ENCODE data around the gene UMODL1.
A peak's percentile ranks its signal among the peaks of the same experiment; 100 is the strongest.
"Not testable (repeated sequence)": the region's sequence is repeated elsewhere in the genome, so short reads cannot be mapped to it uniquely, and the experiment has no call there.

Gene UMODL1

DNA sequence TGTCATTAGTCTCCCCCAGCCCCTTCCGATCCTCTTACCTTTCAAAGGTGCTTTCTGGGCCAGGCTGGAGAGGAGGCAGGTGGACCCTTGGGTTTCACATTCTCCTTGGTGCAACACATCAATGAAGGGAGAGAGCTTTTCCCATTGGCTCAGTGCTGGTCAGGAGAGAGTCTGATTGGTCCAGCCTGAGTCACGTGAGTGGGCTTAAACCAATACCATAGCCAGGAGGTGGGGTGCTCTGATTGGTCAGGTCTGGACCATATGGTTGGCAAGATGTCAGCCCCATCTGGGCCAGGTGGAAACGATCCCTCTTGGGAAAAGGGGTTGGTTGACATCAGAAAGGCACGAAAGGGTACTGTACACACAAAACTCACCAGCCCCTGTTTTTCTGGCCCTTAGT, 103.1 kb downstream of the UMODL1 start:
- Histone ChIP-seq H3K27ac (ENCODE audit: low read depth, low read length) (no peak overlapping the region), H3K9me3 (ENCODE audit: low read length) (no peaks in the 10 kb centered on the region), H3K4me1 (ENCODE audit: insufficient read depth, low read length) (no peaks in the 10 kb centered on the region), H3K9ac (ENCODE audit: low read length) (no peak overlapping the region), H3K4me3 (ENCODE audit: low read depth in 1 of 2, low read length in 2 of 2) (no peak overlapping the region), H3K36me3 (ENCODE audit: insufficient read depth, low read length) (no peaks in the 10 kb centered on the region), H3K27me3 (ENCODE audit: control insufficient read depth in 1 of 2, insufficient read depth in 2 of 2, low read length in 2 of 2) (no peaks in the 10 kb centered on the region)

DNA sequence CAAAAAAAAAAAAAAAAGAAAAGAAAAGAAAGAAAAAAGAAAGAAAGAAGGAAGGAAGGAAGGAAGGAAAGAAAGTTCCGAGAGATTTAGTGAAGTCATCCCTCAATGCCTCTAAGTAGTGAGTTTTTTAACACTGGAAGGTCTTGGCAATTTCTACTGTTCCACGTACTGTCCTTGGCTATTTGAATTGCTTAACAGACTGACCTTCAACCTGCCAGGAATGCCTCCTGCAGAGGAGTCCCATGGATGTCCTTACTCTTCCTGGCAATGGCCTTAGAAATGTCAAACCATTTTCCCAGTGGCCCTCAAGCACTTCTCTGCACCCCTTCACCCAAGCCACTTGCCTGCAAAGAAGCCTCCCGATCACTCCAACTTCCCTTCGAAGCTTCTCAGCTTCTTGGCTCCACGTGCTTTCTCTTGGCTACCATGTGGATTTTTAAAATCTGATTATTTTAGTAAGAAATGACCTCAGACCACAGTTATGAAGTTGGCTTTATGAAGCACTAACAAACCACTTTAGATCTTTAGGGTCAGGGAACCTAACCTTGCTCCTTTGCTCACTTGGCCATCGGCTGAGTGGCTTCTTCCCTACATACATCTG, 104.1 kb downstream of the UMODL1 start:
- Histone ChIP-seq H3K4me3 (ENCODE audit: low read depth in 1 of 2, low read length in 2 of 2) (no peak overlapping the region), H3K9ac (ENCODE audit: low read length) (no peak overlapping the region), H3K4me1 (ENCODE audit: insufficient read depth, low read length) (no peaks in the 10 kb centered on the region), H3K36me3 (ENCODE audit: insufficient read depth, low read length) (no peaks in the 10 kb centered on the region), H3K9me3 (ENCODE audit: low read length) (no peaks in the 10 kb centered on the region), H3K27ac (ENCODE audit: low read depth, low read length) (no peak overlapping the region), H3K27me3 (ENCODE audit: control insufficient read depth in 1 of 2, insufficient read depth in 2 of 2, low read length in 2 of 2) (no peaks in the 10 kb centered on the region)

DNA sequence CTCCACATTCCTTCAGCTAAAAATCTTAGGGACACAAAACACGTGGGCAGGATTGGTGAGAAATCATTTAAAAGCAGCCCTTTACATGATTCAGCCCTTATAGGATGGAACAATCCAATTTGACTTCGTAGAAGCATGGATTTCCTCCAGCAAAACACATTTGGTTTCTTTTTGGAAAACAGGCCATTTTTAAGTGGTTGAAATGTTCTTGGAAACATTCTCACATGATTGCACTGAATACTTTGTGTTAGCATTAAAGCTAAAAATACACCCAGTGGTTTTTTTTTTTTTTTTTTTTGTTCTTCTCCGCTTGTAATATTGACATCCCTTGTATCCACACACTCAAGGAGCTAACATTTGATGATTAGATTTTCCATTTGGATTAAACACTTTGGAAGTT, 105.7 kb downstream of the UMODL1 start:
- H3K4me1 ChIP-seq (ENCODE audit: insufficient read depth, low read length) = no peaks in the 10 kb centered on the region
- H3K27ac ChIP-seq (ENCODE audit: low read depth, low read length) = no peak overlapping the region
- H3K27me3 ChIP-seq (ENCODE audit: control insufficient read depth in 1 of 2, insufficient read depth in 2 of 2, low read length in 2 of 2) = no peaks in the 10 kb centered on the region
- no peaks in the 10 kb centered on the region for H3K36me3 ChIP-seq (ENCODE audit: insufficient read depth, low read length)
- no peak overlapping the region for H3K9ac ChIP-seq (ENCODE audit: low read length)
- H3K9me3 ChIP-seq (ENCODE audit: low read length) = no peaks in the 10 kb centered on the region
- no peak overlapping the region for H3K4me3 ChIP-seq (ENCODE audit: low read depth in 1 of 2, low read length in 2 of 2)

DNA sequence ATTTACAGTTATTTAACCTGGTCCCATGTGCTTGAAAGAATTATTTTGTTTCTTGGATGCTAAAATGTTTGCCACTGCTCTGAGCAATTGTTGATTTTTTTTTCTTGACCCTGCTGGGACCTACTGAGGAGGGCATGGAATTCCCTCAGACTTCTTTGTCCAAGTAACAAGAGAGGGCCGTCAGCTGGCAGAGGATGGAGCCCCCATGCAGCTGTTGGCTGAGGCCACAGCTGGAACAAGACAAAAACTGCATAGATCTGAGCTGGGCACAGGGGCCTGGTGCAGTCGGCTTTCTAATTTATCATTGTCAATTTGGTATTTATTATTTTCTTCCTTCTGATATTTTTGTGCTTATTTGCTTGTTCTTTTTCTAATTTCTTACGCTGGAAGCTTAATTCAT, 108.2 kb downstream of the UMODL1 start:
- Histone ChIP-seq H3K27ac (ENCODE audit: low read depth, low read length) (no peak overlapping the region), H3K9ac (ENCODE audit: low read length) (no peak overlapping the region), H3K4me3 (ENCODE audit: low read depth in 1 of 2, low read length in 2 of 2) (no peak overlapping the region), H3K36me3 (ENCODE audit: insufficient read depth, low read length) (no peaks in the 10 kb centered on the region), H3K4me1 (ENCODE audit: insufficient read depth, low read length) (no peaks in the 10 kb centered on the region), H3K9me3 (ENCODE audit: low read length) (no peaks in the 10 kb centered on the region), H3K27me3 (ENCODE audit: control insufficient read depth in 1 of 2, insufficient read depth in 2 of 2, low read length in 2 of 2) (no peaks in the 10 kb centered on the region)

DNA sequence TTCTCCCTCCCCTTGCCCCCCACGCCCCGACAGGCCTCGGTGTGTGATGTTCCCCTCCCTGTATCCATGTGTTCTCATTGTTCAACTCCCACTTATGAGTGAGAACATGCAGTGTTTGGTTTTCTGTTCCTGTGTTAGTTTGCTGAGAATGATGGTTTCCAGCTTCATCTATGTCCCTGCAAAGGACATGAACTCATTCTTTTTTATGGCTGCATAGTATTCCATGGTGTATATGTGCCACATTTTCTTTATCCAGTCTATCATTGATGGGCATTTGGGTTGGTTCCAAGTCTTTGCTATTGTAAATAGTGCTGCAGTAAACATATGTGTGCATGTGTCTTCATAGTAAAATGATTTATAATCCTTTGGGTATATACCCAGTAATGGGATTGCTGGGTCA, 108.9 kb downstream of the UMODL1 start:
- not testable (repeated sequence) for H3K27me3 ChIP-seq (ENCODE audit: control insufficient read depth in 1 of 2, insufficient read depth in 2 of 2, low read length in 2 of 2); H3K4me3 ChIP-seq (ENCODE audit: low read depth in 1 of 2, low read length in 2 of 2); H3K36me3 ChIP-seq (ENCODE audit: insufficient read depth, low read length); H3K9ac ChIP-seq (ENCODE audit: low read length); H3K4me1 ChIP-seq (ENCODE audit: insufficient read depth, low read length); H3K27ac ChIP-seq (ENCODE audit: low read depth, low read length); H3K9me3 ChIP-seq (ENCODE audit: low read length)

DNA sequence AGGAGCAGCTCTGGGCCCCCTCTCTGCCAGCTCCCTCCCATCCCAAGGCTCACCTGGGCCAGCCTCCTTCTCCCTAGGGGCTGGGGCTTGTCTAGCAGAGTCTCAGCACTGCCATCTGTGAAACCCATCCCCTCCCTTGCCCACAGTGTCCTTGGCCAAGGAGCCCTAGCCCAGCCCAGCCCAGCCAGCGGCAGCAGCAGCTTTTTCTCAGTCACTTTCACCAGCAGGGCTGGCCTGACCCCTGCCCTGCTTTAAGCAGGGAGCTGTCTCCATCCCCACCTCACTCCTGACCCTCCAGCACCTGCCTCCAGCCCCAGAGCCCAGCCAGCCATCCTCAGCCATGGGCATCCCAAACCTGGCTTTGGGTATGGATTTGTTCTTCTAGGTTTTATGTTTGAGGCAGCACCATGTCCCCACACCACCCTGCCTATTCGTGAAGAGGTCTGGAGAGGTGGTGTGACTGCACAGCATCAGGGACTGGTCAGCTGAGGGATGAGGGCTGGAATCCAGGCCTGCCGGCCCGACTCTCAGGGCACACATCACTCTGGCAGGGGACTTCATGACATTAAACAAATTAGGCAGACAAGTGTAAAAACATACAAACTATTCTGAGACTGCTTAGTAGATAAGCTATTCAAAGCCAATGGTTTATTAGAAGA, 111.7 kb downstream of the UMODL1 start:
- Histone ChIP-seq H3K9ac (ENCODE audit: low read length) (no peak overlapping the region), H3K36me3 (ENCODE audit: insufficient read depth, low read length) (no peaks in the 10 kb centered on the region), H3K27ac (ENCODE audit: low read depth, low read length) (no peak overlapping the region), H3K4me1 (ENCODE audit: insufficient read depth, low read length) (no peaks in the 10 kb centered on the region), H3K4me3 (ENCODE audit: low read depth in 1 of 2, low read length in 2 of 2) (no peak overlapping the region), H3K27me3 (ENCODE audit: control insufficient read depth in 1 of 2, insufficient read depth in 2 of 2, low read length in 2 of 2) (no peaks in the 10 kb centered on the region), H3K9me3 (ENCODE audit: low read length) (no peaks in the 10 kb centered on the region)

DNA sequence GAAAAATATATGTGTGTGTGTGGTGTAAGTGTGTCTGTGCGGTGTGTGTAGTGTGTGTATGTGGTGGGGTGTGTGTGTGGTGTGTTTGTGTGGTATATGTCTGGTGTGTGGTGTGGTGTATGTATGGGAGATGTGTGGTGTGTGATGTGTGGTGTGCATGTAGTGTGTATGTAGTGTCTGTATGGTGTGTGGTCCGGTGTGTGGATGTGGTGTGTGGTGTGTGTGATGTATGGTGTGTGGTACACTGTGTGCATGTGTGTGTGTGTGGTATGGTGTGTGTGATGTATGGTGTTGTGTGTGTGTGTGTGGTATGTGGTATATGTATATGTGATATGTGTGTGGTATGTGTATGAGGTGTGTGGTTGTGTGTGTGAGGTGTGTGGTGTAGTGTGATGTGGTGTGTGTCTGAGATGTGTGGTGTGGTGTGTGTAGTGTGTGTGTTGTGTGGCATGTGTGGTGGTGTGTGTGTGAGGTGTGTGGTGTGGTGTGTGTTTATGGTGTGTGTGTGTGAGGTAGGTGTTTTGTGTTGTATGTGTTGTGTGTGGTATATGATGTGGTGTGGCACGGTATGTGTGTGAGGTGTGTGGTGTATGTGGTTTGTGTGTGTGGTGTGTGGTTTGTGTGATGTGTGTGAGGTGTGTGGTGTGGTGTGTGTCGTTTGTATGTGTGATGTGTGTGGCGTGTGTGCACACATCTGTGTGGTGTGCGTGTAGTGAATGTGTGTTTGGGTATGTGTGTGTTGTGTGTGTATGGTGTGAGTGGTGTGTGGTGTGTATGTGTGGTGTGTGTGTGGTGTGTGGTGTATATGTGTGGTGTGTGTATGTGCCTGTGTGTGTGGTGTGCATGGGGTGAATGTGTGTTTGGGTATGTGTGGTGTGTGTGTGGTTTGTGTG, 112.5 kb downstream of the UMODL1 start:
- no peak overlapping the region for H3K27ac ChIP-seq (ENCODE audit: low read depth, low read length)
- H3K4me3 ChIP-seq (ENCODE audit: low read depth in 1 of 2, low read length in 2 of 2) = no peak overlapping the region
- no peak overlapping the region for H3K9ac ChIP-seq (ENCODE audit: low read length)
- no peaks in the 10 kb centered on the region for H3K4me1 ChIP-seq (ENCODE audit: insufficient read depth, low read length)
- no peaks in the 10 kb centered on the region for H3K9me3 ChIP-seq (ENCODE audit: low read length)
- no peaks in the 10 kb centered on the region for H3K36me3 ChIP-seq (ENCODE audit: insufficient read depth, low read length)
- H3K27me3 ChIP-seq (ENCODE audit: control insufficient read depth in 1 of 2, insufficient read depth in 2 of 2, low read length in 2 of 2) = no peaks in the 10 kb centered on the region

DNA sequence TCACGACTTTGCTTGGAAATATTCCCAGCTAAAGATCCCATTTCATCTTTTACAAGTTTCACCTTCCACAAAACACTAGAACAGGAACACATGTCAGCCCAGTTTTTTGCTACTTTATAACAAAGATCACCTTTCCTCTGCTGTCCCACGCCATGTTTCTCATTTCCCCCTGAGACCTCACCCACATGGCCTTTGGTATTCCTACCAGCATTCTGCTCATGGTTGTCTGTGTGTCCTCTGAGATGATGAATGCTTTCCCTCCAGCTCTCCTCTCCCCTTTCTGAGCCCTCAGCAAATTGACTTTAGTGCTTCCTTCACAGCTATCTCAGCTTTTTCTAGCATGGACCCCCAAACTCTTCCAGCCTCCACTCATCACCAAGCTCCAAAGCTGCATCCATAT, 115.5 kb downstream of the UMODL1 start:
- Histone ChIP-seq H3K27ac (ENCODE audit: low read depth, low read length) (no peak overlapping the region), H3K4me1 (ENCODE audit: insufficient read depth, low read length) (no peaks in the 10 kb centered on the region), H3K4me3 (ENCODE audit: low read depth in 1 of 2, low read length in 2 of 2) (no peak overlapping the region), H3K9me3 (ENCODE audit: low read length) (no peaks in the 10 kb centered on the region), H3K27me3 (ENCODE audit: control insufficient read depth in 1 of 2, insufficient read depth in 2 of 2, low read length in 2 of 2) (no peaks in the 10 kb centered on the region), H3K9ac (ENCODE audit: low read length) (no peak overlapping the region), H3K36me3 (ENCODE audit: insufficient read depth, low read length) (no peaks in the 10 kb centered on the region)

DNA sequence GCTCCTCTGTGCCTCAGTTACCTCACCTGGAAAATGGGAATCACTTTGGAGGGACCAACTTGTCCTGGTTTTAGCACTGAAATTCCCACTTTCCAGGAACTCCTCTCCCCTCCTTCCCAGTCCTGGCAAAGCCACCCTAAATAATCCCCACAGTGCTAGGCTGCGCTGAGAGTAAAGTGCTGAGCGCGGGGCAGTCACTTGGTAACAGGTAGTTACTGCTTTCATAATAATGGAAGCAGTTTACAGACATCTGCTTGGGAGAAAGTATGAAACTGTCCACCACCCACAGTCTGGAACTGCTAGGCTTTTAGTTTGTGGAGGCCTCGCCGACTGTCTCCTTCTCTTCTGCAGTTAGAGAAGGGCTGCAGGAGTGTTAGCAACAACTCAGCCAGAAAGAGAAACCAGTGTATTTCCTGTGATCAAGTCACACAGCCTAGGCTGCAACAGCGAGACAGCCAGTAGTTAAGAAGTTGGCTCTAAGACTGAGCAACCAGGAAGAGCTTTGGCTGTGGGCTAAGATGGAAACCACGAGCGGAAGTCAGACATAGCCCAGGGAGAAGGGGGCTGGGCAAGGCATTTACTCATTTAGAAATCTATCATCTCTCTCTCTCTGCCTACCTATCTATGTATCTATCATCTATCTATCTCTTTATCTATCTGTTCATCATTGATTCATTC, 117.0 kb downstream of the UMODL1 start:
- H3K27me3 ChIP-seq (ENCODE audit: control insufficient read depth in 1 of 2, insufficient read depth in 2 of 2, low read length in 2 of 2) = no peaks in the 10 kb centered on the region
- H3K9ac ChIP-seq (ENCODE audit: low read length) = no peak overlapping the region
- H3K4me1 ChIP-seq (ENCODE audit: insufficient read depth, low read length) = no peaks in the 10 kb centered on the region

DNA sequence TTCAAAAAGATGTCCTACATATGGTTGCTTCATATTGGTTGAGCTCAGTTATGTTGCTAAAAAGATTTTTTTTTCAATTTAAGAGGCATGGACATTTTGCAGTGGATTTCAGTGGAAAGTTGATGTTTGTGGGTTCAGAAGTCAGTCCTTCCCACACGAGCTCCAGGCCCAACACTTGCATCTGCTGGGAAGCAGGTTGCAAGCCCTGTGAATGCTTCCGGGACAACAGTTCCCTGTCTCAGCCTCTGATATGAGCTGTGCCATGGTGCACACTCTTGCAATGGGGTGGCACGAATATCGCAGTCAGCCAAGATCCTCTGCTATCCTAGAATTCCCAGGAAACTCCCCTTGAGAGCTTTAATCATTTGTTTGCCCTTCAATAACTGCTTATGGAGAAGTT, 117.5 kb downstream of the UMODL1 start:
- H3K9me3 ChIP-seq (ENCODE audit: low read length) = no peaks in the 10 kb centered on the region
- no peaks in the 10 kb centered on the region for H3K27me3 ChIP-seq (ENCODE audit: control insufficient read depth in 1 of 2, insufficient read depth in 2 of 2, low read length in 2 of 2)
- H3K4me3 ChIP-seq (ENCODE audit: low read depth in 1 of 2, low read length in 2 of 2) = no peak overlapping the region
- H3K4me1 ChIP-seq (ENCODE audit: insufficient read depth, low read length) = no peaks in the 10 kb centered on the region
- no peaks in the 10 kb centered on the region for H3K36me3 ChIP-seq (ENCODE audit: insufficient read depth, low read length)
- no peak overlapping the region for H3K27ac ChIP-seq (ENCODE audit: low read depth, low read length)
- no peak overlapping the region for H3K9ac ChIP-seq (ENCODE audit: low read length)

More for the DNA sequence above, 117.0 kb downstream of the UMODL1 start:
- H3K27ac ChIP-seq (ENCODE audit: low read depth, low read length) = peak overlapping the region; percentile 17
- H3K9me3 ChIP-seq (ENCODE audit: low read length) = no peaks in the 10 kb centered on the region
- no peaks in the 10 kb centered on the region for H3K36me3 ChIP-seq (ENCODE audit: insufficient read depth, low read length)
- no peak overlapping the region for H3K4me3 ChIP-seq (ENCODE audit: low read depth in 1 of 2, low read length in 2 of 2)

DNA sequence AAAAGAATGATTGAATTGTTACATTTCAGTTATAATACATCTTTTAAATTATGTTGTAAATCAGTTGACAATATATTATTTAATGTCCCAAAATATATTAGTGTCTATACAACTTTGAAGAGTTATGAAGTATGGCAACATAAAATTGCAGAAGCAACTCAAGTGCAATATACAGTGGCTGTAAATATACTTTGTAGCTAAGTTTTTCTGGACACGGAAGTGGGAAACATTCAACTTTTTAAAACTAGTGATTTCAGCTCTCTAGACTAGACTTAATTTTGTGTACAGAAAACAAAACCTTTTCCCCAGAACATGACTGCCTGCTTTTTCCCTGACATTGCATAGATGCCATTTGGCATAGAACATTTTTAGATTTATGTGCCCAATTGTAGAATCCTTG, 118.3 kb downstream of the UMODL1 start:
- no peak overlapping the region for H3K27ac ChIP-seq (ENCODE audit: low read depth, low read length)

More for the DNA sequence above, 118.3 kb downstream of the UMODL1 start:
- Histone ChIP-seq H3K9me3 (ENCODE audit: low read length) (no peaks in the 10 kb centered on the region), H3K4me1 (ENCODE audit: insufficient read depth, low read length) (no peaks in the 10 kb centered on the region), H3K27me3 (ENCODE audit: control insufficient read depth in 1 of 2, insufficient read depth in 2 of 2, low read length in 2 of 2) (no peaks in the 10 kb centered on the region), H3K9ac (ENCODE audit: low read length) (no peak overlapping the region), H3K36me3 (ENCODE audit: insufficient read depth, low read length) (no peaks in the 10 kb centered on the region), H3K4me3 (ENCODE audit: low read depth in 1 of 2, low read length in 2 of 2) (no peak overlapping the region)
